Measurements from ENCODE around the gene ZP1.

Gene ZP1

GRCh38 chr11:60872124-60872960, 5.0 kb downstream of the ZP1 start:
- H3K4me3 ChIP-seq (ENCODE audit: low read length), result no peak overlapping the region
- TF ChIP-seq ZNF274 (IDR thresholded peaks at IDR 0.05; ENCODE audit: low read depth, low read length), result no peak

- TF ChIP-seq ZNF274 (IDR thresholded peaks at IDR 0.05; ENCODE audit: low read depth, low read length), result no peak
Measured at GRCh38 chr11:60872961-60873524, 5.7 kb downstream of the ZP1 start.

GRCh38 chr11:60873533-60873932, 6.2 kb downstream of the ZP1 start:
- TF ChIP-seq ZNF274 (IDR thresholded peaks at IDR 0.05; ENCODE audit: low read depth, low read length), result no peak
- H3K4me3 ChIP-seq (ENCODE audit: low read length), result no peak overlapping the region

More at GRCh38 chr11:60872961-60873524, 5.7 kb downstream of the ZP1 start:
- H3K4me3 ChIP-seq (ENCODE audit: low read length), result no peak overlapping the region

- H3K4me3 ChIP-seq (ENCODE audit: low read length), result no peak overlapping the region
- TF ChIP-seq ZNF274 (IDR thresholded peaks at IDR 0.05; ENCODE audit: low read depth, low read length), result no peak
Measured at GRCh38 chr11:60874421-60875365, 7.4 kb downstream of the ZP1 start.

- no peak for TF ChIP-seq ZNF274 (IDR thresholded peaks at IDR 0.05; ENCODE audit: low read depth, low read length)
- H3K4me3 ChIP-seq (ENCODE audit: low read length), result no peak overlapping the region
Measured at GRCh38 chr11:60875366-60876167, 8.2 kb downstream of the ZP1 start.

GRCh38 chr11:60876168-60876485, 8.8 kb downstream of the ZP1 start:
- TF ChIP-seq ZNF274 (IDR thresholded peaks at IDR 0.05; ENCODE audit: low read depth, low read length), result no peak
- no peak overlapping the region for H3K4me3 ChIP-seq (ENCODE audit: low read length)

GRCh38 chr11:60878245-60879101, 11.1 kb downstream of the ZP1 start:
- H3K4me3 ChIP-seq (ENCODE audit: low read length), result no peak overlapping the region
- TF ChIP-seq ZNF274 (IDR thresholded peaks at IDR 0.05; ENCODE audit: low read depth, low read length), result no peak

GRCh38 chr11:60879104-60879503, 11.8 kb downstream of the ZP1 start:
- no peak for TF ChIP-seq ZNF274 (IDR thresholded peaks at IDR 0.05; ENCODE audit: low read depth, low read length)
- no peak overlapping the region for H3K4me3 ChIP-seq (ENCODE audit: low read length)

- TF ChIP-seq ZNF274 (IDR thresholded peaks at IDR 0.05; ENCODE audit: low read depth, low read length), result no peak
- H3K4me3 ChIP-seq (ENCODE audit: low read length), result no peak overlapping the region
Measured at GRCh38 chr11:60879971-60880588, 12.7 kb downstream of the ZP1 start.

- no peak overlapping the region for H3K4me3 ChIP-seq (ENCODE audit: low read length)
- TF ChIP-seq ZNF274 (IDR thresholded peaks at IDR 0.05; ENCODE audit: low read depth, low read length), result no peak
Measured at GRCh38 chr11:60880643-60881282, 13.4 kb downstream of the ZP1 start.

- no peak for TF ChIP-seq ZNF274 (IDR thresholded peaks at IDR 0.05; ENCODE audit: low read depth, low read length)
- no peak overlapping the region for H3K4me3 ChIP-seq (ENCODE audit: low read length)
Measured at GRCh38 chr11:60887556-60887955, 20.2 kb downstream of the ZP1 start.

GRCh38 chr11:60889869-60890311, 22.5 kb downstream of the ZP1 start:
- H3K4me3 ChIP-seq (ENCODE audit: low read length), result no peak overlapping the region
- TF ChIP-seq ZNF274 (IDR thresholded peaks at IDR 0.05; ENCODE audit: low read depth, low read length), result no peak

Measured in GM08714 (cell line).